H1 (cell line): ENCODE data around the gene MAS1L. TPM values are rescaled to one million over a fixed set of nuclear protein-coding genes. Genes with fewer than 3 reads are reported as not detected.

Experiments used
- CTCF ChIA-PET: fragments of 300-600 bp; sonication (Branson Sonifier 250); formaldehyde crosslinking; loops from one replicate; lab custom pipeline; 2021; ENCODE audit not compliant: partially characterized antibody; lab: Charles Lee
- POLR2A ChIA-PET: fragments of 300-600 bp; sonication (Branson Sonifier 250); formaldehyde crosslinking; loops from one replicate; lab custom pipeline; 2021; ENCODE audit warnings: inconsistent platforms; ENCODE audit not compliant: partially characterized antibody; lab: Charles Lee
- DNase-seq, 2 experiments: peaks; one replicate each; pipeline versions ENCODE4 v3.0.0 to v3.0.0-alpha.2; 2010 to 2022; ENCODE audit warnings: low spot score in 2 of 2, low read depth in 1 of 2, mixed read lengths in 1 of 2
- FAIRE-seq: peaks from 2 replicates; lab custom pipeline; 2011; peaks lifted over from hg19 to GRCh38; lab: Jason Lieb, UNC
- H2AFZ ChIP-seq: 2 replicates; pipeline ENCODE4 v1.8.1; 2012; ENCODE audit warnings: low read length, inconsistent platforms
- H2AK5ac ChIP-seq: 2 replicates; pipeline ENCODE4 v1.6.1; 2013; ENCODE audit warnings: low read depth, low read length
- H2BK120ac ChIP-seq: replicated peaks from 2 replicates; pipeline ENCODE3; 2013; ENCODE audit warnings: low read depth, low read length, inconsistent platforms
- H2BK12ac ChIP-seq: 2 replicates; pipeline ENCODE4 v1.6.1; 2013; ENCODE audit warnings: low read depth, low read length
- H2BK15ac ChIP-seq: 2 replicates; pipeline ENCODE4 v1.6.1; 2013; ENCODE audit warnings: low read length
- H2BK20ac ChIP-seq: 2 replicates; pipeline ENCODE4 v1.6.1; 2013; ENCODE audit warnings: low read length
- H2BK5ac ChIP-seq: 2 replicates; pipeline ENCODE4 v1.6.1; 2013; ENCODE audit warnings: low read depth, low read length
- H3K14ac ChIP-seq: 2 replicates; pipeline ENCODE4 v1.6.1; 2013; ENCODE audit warnings: inconsistent platforms; ENCODE audit not compliant: insufficient read length
- H3K18ac ChIP-seq: 2 replicates; pipeline ENCODE4 v1.6.1; 2013; ENCODE audit warnings: low read length; ENCODE audit errors: extremely low read depth
- H3K23ac ChIP-seq: 2 replicates; pipeline ENCODE4 v1.6.1; 2013; ENCODE audit warnings: inconsistent platforms; ENCODE audit not compliant: insufficient read length
- H3K23me2 ChIP-seq: 2 replicates; pipeline ENCODE4 v1.6.1; 2013; ENCODE audit warnings: low read depth, low read length
- H3K27ac ChIP-seq: 2 replicates; pipeline ENCODE4 v1.6.1; 2011; ENCODE audit warnings: low read depth, low read length, inconsistent platforms
- H3K27me3 ChIP-seq, 4 experiments: replicated peaks in 1 of 4; 1 replicate in 1 of 4; 2 replicates in 3 of 4; pipeline versions ENCODE4 v1.6.1 to v1.8.1; 2011 to 2013; ENCODE audit warnings: low read length in 3 of 4, mild to moderate bottlenecking in 3 of 4, inconsistent platforms in 2 of 4, mixed read lengths in 2 of 4, moderate library complexity in 1 of 4; ENCODE audit not compliant: control insufficient read depth in 3 of 4, insufficient read depth in 3 of 4; ENCODE audit errors: extremely low read depth in 1 of 4
- H3K36me3 ChIP-seq, 4 experiments: 2 replicates each; pipeline versions ENCODE4 v1.6.1 to v1.8.1; 2011 to 2013; ENCODE audit warnings: mild to moderate bottlenecking in 4 of 4, low read length in 3 of 4, moderate library complexity in 2 of 4, control low read depth in 1 of 4, inconsistent platforms in 1 of 4; ENCODE audit not compliant: insufficient read depth in 4 of 4, control insufficient read depth in 2 of 4
- H3K4ac ChIP-seq: replicated peaks from 2 replicates; pipeline ENCODE3; 2013; ENCODE audit warnings: low read length, low read depth, mixed read lengths, inconsistent platforms; ENCODE audit not compliant: insufficient read length
- H3K4me1 ChIP-seq, 4 experiments: replicated peaks in 1 of 4; 1 replicate in 1 of 4; 2 replicates in 3 of 4; pipeline versions ENCODE4 v1.6.1 to v1.8.1; 2011 to 2013; ENCODE audit warnings: low read length in 3 of 4, inconsistent platforms in 2 of 4, mixed read lengths in 1 of 4; ENCODE audit not compliant: insufficient read depth in 4 of 4, control insufficient read depth in 3 of 4
- H3K4me2 ChIP-seq, 2 experiments: 2 replicates each; pipeline versions ENCODE4 v1.6.1 to v1.8.1; 2011 to 2013; ENCODE audit warnings: low read depth in 2 of 2, low read length in 2 of 2, control low read depth in 1 of 2, inconsistent platforms in 1 of 2, mild to moderate bottlenecking in 1 of 2; ENCODE audit not compliant: insufficient read depth in 1 of 2
- H3K4me3 ChIP-seq, 4 experiments: fragments of 200-600, 300-600 bp in 1 of 4; sonication (generic), shearing (Covaris generic), sonication (Bioruptor Twin) in 1 of 4; 2 replicates each; pipeline versions ENCODE4 v1.5.1 to v1.8.1; 2011 to 2016; ENCODE audit warnings: low read length in 4 of 4, low read depth in 3 of 4, control low read depth in 2 of 4, inconsistent platforms in 2 of 4, mild to moderate bottlenecking in 2 of 4, mixed read lengths in 1 of 4, moderate library complexity in 1 of 4; ENCODE audit not compliant: insufficient read depth in 2 of 4; ENCODE audit errors: extremely low read depth in 1 of 4
- H3K56ac ChIP-seq: replicated peaks from 2 replicates; pipeline ENCODE3; 2013; ENCODE audit warnings: low read depth, mild to moderate bottlenecking, mixed read lengths, low read length, inconsistent platforms; ENCODE audit not compliant: insufficient read length
- H3K79me1 ChIP-seq: 2 replicates; pipeline ENCODE4 v1.6.1; 2013; ENCODE audit warnings: low read depth, low read length, control low read depth
- H3K79me2 ChIP-seq, 2 experiments: 2 replicates each; pipeline versions ENCODE4 v1.6.1 to v1.8.1; 2012 to 2013; ENCODE audit warnings: low read length in 2 of 2, mild to moderate bottlenecking in 2 of 2, inconsistent platforms in 1 of 2; ENCODE audit not compliant: insufficient read depth in 2 of 2, control insufficient read depth in 1 of 2
- H3K9ac ChIP-seq, 4 experiments: replicated peaks in 1 of 4; 1 replicate in 1 of 4; 2 replicates in 3 of 4; pipeline versions ENCODE4 v1.6.1 to v1.8.1; 2011 to 2013; ENCODE audit warnings: low read depth in 3 of 4, low read length in 3 of 4, control low read depth in 2 of 4, mild to moderate bottlenecking in 2 of 4, moderate library complexity in 2 of 4, inconsistent platforms in 1 of 4; ENCODE audit errors: extremely low read depth in 1 of 4
- H3K9me3 ChIP-seq, 2 experiments: 2 replicates each; pipeline versions ENCODE4 v1.6.1 to v1.8.1; 2012 to 2013; ENCODE audit warnings: mild to moderate bottlenecking in 2 of 2, moderate library complexity in 2 of 2, control low read depth in 1 of 2, inconsistent platforms in 1 of 2, low read depth in 1 of 2, low read length in 1 of 2, mixed read lengths in 1 of 2; ENCODE audit not compliant: insufficient read depth in 2 of 2
- H4K20me1 ChIP-seq, 2 experiments: replicated peaks in 1 of 2; 2 replicates each; pipeline versions ENCODE3 to v1.8.1; 2011 to 2013; ENCODE audit warnings: inconsistent platforms in 2 of 2, low read length in 2 of 2, mild to moderate bottlenecking in 1 of 2; ENCODE audit not compliant: insufficient read depth in 2 of 2, control insufficient read depth in 1 of 2
- H4K5ac ChIP-seq: 2 replicates; pipeline ENCODE4 v1.6.1; 2013; ENCODE audit warnings: low read length, low read depth, mixed read lengths, inconsistent platforms; ENCODE audit not compliant: insufficient read length
- H4K8ac ChIP-seq: 2 replicates; pipeline ENCODE4 v1.8.0; 2013; ENCODE audit warnings: mild to moderate bottlenecking, moderate library complexity, low read length, inconsistent platforms; ENCODE audit not compliant: insufficient read depth; ENCODE audit errors: extremely low read depth
- H4K91ac ChIP-seq: replicated peaks from 2 replicates; pipeline ENCODE3; 2013; ENCODE audit warnings: low read length, mixed read lengths, inconsistent platforms; ENCODE audit not compliant: insufficient read length
- POLR2AphosphoS5 ChIP-seq: IDR thresholded peaks from 2 replicates; pipeline ENCODE4 v1.6.1; 2011; ENCODE audit warnings: low read depth, low read length
- WGBS, 2 experiments: shearing (Covaris generic) in 1 of 2; methylation state at CpG; one replicate each; pipeline versions ENCODE4 v1.1.6 to v1.1.7; 2013 to 2015; ENCODE audit warnings: low lambda C conversion rate in 2 of 2, mixed read lengths in 2 of 2, inconsistent platforms in 1 of 2, low coverage in 1 of 2, missing lambda C conversion rate in 1 of 2; ENCODE audit not compliant: insufficient replicate concordance in 2 of 2, insufficient coverage in 1 of 2, insufficient read length in 1 of 2; ENCODE audit errors: extremely low coverage in 1 of 2, missing lambda C conversion rate in 1 of 2; 5-methylcytosine and 5-hydroxymethylcytosine counted together
- polyA plus RNA-seq, 7 experiments: library from polyadenylated mRNA; depleted of rRNA in 3 of 7; stranded (reverse) in 5 of 7; unstranded in 2 of 7; fragments of >200 nt in 5 of 7; fragments of 200-250 nt in 2 of 7; gene quantifications; 1 replicate in 5 of 7; 2 replicates in 1 of 7; 4 replicates in 1 of 7; pipeline versions ENCODE4 v1.2.1 to v1.2.3, GENCODE V29; 2011 to 2013; ENCODE audit warnings: missing spikeins in 2 of 7, mixed read lengths in 2 of 7
- total RNA-seq: library from RNA; stranded (reverse); fragmentation: NEBNext Ultra II Directional; extraction: Animal tissue kit (Norgen Biotek cat#: 25700); gene quantifications from 2 replicates; pipeline ENCODE4 v1.2.1, GENCODE V29; 2021

MAS1L gene
- total and polyA plus RNA-seq, 2 of the 8 experiments (the other 6 are each of a cell fraction or from before 2014, with no cell fraction given), result not detected

DNA sequence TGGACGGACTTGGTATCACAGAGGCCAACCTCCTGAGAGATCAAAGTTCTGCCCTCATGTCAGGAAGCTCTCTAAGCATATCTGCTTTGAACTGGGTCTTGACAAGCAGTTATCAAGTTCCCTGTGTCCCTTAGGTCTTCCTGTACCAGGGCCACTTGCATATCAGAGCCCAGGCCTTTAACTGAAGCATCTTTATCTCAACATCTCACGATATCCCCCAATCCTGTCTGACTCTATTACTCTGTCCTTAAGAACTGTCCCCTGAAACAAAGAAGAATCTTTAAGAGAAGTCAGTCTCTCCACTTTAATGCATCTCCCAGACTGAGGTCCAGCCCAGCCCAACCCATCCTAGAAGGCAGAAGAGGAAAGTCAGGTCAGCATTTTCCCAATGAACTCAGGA, 8.2 kb downstream of the MAS1L start:
- Histone ChIP-seq H4K5ac (no peak overlapping the region), H3K79me2 (no peaks in the 10 kb centered on the region), H3K79me1 (no peaks in the 10 kb centered on the region), H3K4me1 (no peaks in the 10 kb centered on the region), H2AK5ac (no peak overlapping the region), H3K23ac (no peak overlapping the region), H2BK12ac (no peak overlapping the region), H3K4me3 (no peak overlapping the region), H3K56ac (no peak overlapping the region), H3K23me2 (no peaks in the 10 kb centered on the region), H3K27me3 (no peaks in the 10 kb centered on the region), H2BK15ac (no peak overlapping the region), H3K18ac (no peak overlapping the region), H3K27ac (no peak overlapping the region), H3K9ac (no peak overlapping the region), H2BK20ac (no peak overlapping the region), H3K14ac (no peak overlapping the region), H2AFZ (no peak overlapping the region), H3K9me3 (no peaks in the 10 kb centered on the region), H4K91ac (no peak overlapping the region), H4K8ac (no peak overlapping the region), H2BK120ac (no peak overlapping the region), H2BK5ac (no peak overlapping the region), H3K4me2 (no peak overlapping the region), H3K4ac (no peak overlapping the region), H4K20me1 (no peaks in the 10 kb centered on the region), H3K36me3 (no peaks in the 10 kb centered on the region)
- ChIA-PET CTCF (interaction anchor here (1.3 kb wide), 1 partner anchor 10 kb away, joined by 3 read pairs; no protein-coding TSS in a partner anchor), POLR2A (no interaction called here)
- FAIRE-seq (no peak), DNase-seq (no peak)
- WGBS, 2 experiments, result 87% methylated on average over 2 of the region's 2 CpGs; no CpG with 5 or more reads in 1 of the 2 experiments
- TF ChIP-seq POLR2AphosphoS5, result no peak
